Tibial nerve (tissue), 4 donors: ENCODE data around the gene DHRS11. TPM values are rescaled to one million over a fixed set of nuclear protein-coding genes. Genes with fewer than 3 reads are reported as not detected.

Source experiments
- DNase-seq, 2 donors: peaks; one replicate each; pipeline ENCODE4 v3.0.0-alpha.2; 2019; ENCODE audit warnings: low spot score in 2 of 2
- H3K27ac ChIP-seq, 4 donors: fragments of 200-600 bp; sonication (generic) in 3 of 4; one replicate each; pipeline ENCODE4 v1.5.1; 2017 to 2019; ENCODE audit warnings: mild to moderate bottlenecking in 1 of 4
- H3K27me3 ChIP-seq, 2 donors: fragments of 200-600 bp; sonication (generic) in 1 of 2; one replicate each; pipeline versions ENCODE4 v1.5.1 to v1.6.0; 2017 to 2019
- H3K36me3 ChIP-seq, 3 donors: fragments of 200-600 bp; sonication (generic); one replicate each; pipeline ENCODE4 v1.5.1; 2018 to 2019
- H3K4me1 ChIP-seq, 4 donors: fragments of 200-600 bp; sonication (generic) in 3 of 4; one replicate each; pipeline ENCODE4 v1.5.1; 2017 to 2019
- H3K4me3 ChIP-seq, 4 donors: fragments of 200-600 bp; sonication (generic) in 3 of 4; one replicate each; pipeline ENCODE4 v1.5.1; 2017 to 2019; ENCODE audit warnings: mild to moderate bottlenecking in 1 of 4, moderate library complexity in 1 of 4
- H3K9me3 ChIP-seq, 4 donors: fragments of 200-600 bp; sonication (generic) in 3 of 4; one replicate each; pipeline ENCODE4 v1.5.1; 2017 to 2019
- EP300 ChIP-seq, 2 donors: sonication (generic); formaldehyde crosslinking; IDR thresholded peaks; one replicate each; pipeline ENCODE4 v1.6.1; 2017; ENCODE audit warnings: antibody characterized with exemption in 2 of 2, mild to moderate bottlenecking in 1 of 2
- POLR2A ChIP-seq, 2 donors: fragments of 450-650 bp; IDR thresholded peaks; one replicate each; pipeline ENCODE4 v1.6.1; 2017; ENCODE audit warnings: antibody characterized with exemption in 2 of 2, mild to moderate bottlenecking in 2 of 2, moderate library complexity in 2 of 2
- whole genome bisulfite sequencing, 2 donors: methylation state at CpG; one replicate each; pipeline ENCODE4 v1.1.5; 2018; 5-methylcytosine and 5-hydroxymethylcytosine counted together
- total RNA-seq, 4 donors: library from RNA; depleted of rRNA; stranded (reverse); fragments of >200 nt; gene quantifications; one replicate each; pipeline ENCODE4 v1.1.0, GENCODE V29; 2016
- TF ChIP-seq, protein P1 (sequence below), 5 experiments: fragments of 200-600 bp in 3 of 5; fragments of 450-650 bp in 2 of 5; sonication (generic) in 3 of 5; IDR thresholded peaks; one replicate each; pipeline ENCODE4 v1.5.1; 2016 to 2019; ENCODE audit warnings: antibody characterized with exemption in 5 of 5, mild to moderate bottlenecking in 3 of 5, moderate library complexity in 2 of 5

Gene DHRS11
- total RNA-seq, 4 donors from 2014 or later: 0.78 to 14.7 (median 6.9) TPM

DNA sequence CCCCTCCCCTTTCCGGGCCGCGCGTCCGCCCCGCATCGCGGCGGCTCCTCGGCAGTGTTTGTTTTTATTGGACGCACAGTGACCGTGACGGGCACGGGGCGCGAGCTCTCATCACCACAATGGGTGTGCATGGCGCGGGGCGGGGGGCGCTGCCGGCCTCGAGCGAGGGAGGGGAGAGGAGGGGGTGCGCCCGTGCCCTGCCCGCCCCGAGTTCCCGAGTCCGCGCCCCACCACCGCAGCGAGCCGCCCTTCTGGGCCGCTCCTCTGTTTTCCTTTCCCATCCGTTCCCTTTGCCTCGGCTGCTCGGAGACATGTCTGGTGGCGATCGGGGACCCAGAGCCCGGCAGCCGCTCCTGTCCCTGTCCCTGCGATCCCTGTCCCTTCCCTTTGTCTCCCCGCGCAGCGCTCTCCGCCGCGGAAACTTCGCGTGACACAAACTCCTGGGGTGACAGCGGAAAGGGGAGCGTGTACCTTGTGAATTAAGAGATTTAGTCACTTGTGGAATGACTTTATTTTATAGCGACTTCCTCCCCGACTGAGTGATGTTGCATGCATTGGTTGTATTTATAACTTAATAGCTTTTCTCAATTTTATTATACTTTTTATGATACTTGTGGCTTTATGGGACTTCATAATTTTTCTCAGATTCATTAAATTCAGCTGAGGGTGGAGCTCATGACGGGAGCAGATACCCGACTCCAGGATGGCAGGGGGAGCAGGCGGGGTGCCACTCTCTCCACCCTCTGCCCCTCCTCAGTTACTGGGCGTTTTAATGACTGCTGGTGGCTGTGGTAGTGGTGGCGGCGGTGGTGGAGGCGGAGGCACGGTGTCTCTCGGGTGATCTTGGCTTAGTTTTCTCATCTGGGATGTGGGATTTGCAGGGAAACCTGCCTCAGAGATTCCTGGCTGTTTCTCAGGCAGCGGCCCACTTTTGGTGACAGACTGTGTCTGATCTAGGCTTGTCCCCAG, 50.5 kb downstream of the DHRS11 start:
- Histone ChIP-seq H3K9me3 (no peaks in the 10 kb centered on the region), H3K27me3 (peaks cover 3 to 96% of the 10 kb centered on the region in 2 donors), H3K36me3 (no peaks in the 10 kb centered on the region), H3K27ac (no peak overlapping the region), H3K4me1 (peaks cover 0 to 21% (median 15%) of the 10 kb centered on the region in 4 donors), H3K4me3 (peak overlapping the region in 3 of 4 donors; percentile 17 to 41 (median 26))
- no peak for DNase-seq
- WGBS, 2 donors: 4% methylated on average over 33 to 60 of the region's 64 CpGs
- TF ChIP-seq, protein P1, sequence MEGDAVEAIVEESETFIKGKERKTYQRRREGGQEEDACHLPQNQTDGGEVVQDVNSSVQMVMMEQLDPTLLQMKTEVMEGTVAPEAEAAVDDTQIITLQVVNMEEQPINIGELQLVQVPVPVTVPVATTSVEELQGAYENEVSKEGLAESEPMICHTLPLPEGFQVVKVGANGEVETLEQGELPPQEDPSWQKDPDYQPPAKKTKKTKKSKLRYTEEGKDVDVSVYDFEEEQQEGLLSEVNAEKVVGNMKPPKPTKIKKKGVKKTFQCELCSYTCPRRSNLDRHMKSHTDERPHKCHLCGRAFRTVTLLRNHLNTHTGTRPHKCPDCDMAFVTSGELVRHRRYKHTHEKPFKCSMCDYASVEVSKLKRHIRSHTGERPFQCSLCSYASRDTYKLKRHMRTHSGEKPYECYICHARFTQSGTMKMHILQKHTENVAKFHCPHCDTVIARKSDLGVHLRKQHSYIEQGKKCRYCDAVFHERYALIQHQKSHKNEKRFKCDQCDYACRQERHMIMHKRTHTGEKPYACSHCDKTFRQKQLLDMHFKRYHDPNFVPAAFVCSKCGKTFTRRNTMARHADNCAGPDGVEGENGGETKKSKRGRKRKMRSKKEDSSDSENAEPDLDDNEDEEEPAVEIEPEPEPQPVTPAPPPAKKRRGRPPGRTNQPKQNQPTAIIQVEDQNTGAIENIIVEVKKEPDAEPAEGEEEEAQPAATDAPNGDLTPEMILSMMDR (IDR thresholded peaks at IDR 0.05): no peak
- TF ChIP-seq EP300 (IDR thresholded peaks at IDR 0.05): no peak
- TF ChIP-seq POLR2A (IDR thresholded peaks at IDR 0.05): no peak

DNA sequence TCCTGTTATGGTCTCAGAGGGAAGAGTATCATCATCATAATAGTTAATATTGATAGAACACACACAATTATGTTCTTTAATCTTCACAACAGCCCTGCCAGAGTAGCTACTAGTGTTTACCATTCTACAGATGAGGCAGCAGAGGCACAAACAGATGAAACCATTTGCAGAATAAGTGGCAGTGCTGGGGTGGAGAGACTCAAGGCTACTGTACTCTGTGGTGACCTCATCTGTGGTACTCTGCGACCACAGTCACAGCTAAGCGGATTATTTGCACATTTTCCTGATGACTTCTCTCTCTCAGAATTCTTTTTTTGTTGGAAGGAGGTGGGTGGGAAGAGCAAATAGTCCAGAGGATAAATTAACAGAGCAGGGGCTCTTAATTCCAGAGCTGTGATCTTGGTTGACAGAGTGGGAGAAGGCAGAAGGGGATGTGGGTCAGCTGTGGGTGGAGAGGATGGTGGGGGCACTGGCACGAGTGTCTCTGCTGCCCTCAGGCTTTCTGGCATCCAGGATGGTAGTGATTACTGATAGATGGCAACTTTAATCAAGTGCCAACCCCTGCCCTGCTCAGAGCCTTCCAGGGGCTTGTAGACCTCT, 51.5 kb downstream of the DHRS11 start:
- Histone ChIP-seq H3K4me3 (no peak overlapping the region), H3K4me1 (peaks cover 0 to 21% (median 15%) of the 10 kb centered on the region in 4 donors), H3K9me3 (no peaks in the 10 kb centered on the region), H3K27ac (no peak overlapping the region), H3K27me3 (peaks cover 3 to 99% of the 10 kb centered on the region in 2 donors), H3K36me3 (no peaks in the 10 kb centered on the region)
- DNase-seq: no peak
- WGBS, 2 donors: 30 to 45% methylated on average over 3 of the region's 3 CpGs
- no peak for TF ChIP-seq EP300 (IDR thresholded peaks at IDR 0.05)
- TF ChIP-seq POLR2A (IDR thresholded peaks at IDR 0.05): no peak

DNA sequence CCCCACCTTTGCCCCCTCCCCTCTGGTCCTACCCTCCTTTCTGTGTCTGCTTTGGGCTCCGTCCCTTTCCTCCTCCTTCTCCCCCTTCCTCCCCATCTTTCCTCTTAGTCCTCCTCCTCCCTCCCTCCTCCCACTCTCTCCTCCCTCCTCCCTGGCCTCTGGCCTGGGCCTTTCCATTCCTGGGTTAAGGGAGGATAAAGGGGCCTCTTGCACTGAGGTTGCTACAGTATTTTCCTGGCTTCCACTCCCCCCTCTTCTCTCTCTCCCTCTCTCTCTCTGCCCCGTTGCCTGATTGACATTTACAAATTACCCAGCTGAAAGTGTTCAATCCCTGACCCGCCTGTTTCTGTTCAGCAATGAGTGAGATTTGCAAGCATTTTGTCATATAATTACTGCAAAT, 53.7 kb downstream of the DHRS11 start:
- Histone ChIP-seq H3K4me3 (no peak overlapping the region), H3K36me3 (no peaks in the 10 kb centered on the region), H3K9me3 (no peaks in the 10 kb centered on the region), H3K4me1 (peaks cover 0 to 21% (median 15%) of the 10 kb centered on the region in 4 donors), H3K27me3 (peaks cover 3 to 83% of the 10 kb centered on the region in 2 donors), H3K27ac (no peak overlapping the region)
- DNase-seq: no peak
- 50 to 52% methylated on average over 3 of the region's 3 CpGs for WGBS, 2 donors
- TF ChIP-seq, protein P1 (IDR thresholded peaks at IDR 0.05): no peak
- TF ChIP-seq POLR2A (IDR thresholded peaks at IDR 0.05) (no peak), EP300 (IDR thresholded peaks at IDR 0.05) (no peak)

DNA sequence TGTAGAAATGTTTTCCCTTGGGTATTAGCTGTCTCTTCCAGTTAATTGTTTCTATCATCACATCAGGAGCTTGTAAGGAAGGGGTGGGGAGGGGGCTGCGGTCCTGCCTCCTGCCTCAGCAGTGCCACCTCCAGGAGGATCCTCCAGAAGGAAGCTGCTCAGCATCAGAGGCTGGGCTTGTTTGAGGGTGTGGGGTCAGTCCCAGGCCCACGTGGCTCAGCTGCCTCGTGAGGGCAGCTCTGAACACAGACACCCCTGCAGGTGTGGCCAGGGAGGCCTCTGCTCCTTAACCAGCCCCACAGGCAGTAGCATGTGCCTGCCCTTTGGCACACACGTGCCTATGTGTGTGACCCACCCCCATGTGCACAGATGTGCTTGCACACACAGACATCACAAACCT, 56.0 kb downstream of the DHRS11 start:
- no peak overlapping the region for H3K4me3 ChIP-seq
- 27% methylated on average over 2 to 4 of the region's 4 CpGs for WGBS, 2 donors
- H3K9me3 ChIP-seq: no peaks in the 10 kb centered on the region
- no peaks in the 10 kb centered on the region for H3K36me3 ChIP-seq
- peaks cover 0 to 4% (median 2%) of the 10 kb centered on the region in 4 donors for H3K4me1 ChIP-seq
- TF ChIP-seq EP300 (IDR thresholded peaks at IDR 0.05) (no peak), POLR2A (IDR thresholded peaks at IDR 0.05) (no peak)
- TF ChIP-seq, protein P1 (IDR thresholded peaks at IDR 0.05): no peak
- H3K27ac ChIP-seq: no peak overlapping the region
- peaks cover 0 to 71% of the 10 kb centered on the region in 2 donors for H3K27me3 ChIP-seq
- DNase-seq: no peak

DNA sequence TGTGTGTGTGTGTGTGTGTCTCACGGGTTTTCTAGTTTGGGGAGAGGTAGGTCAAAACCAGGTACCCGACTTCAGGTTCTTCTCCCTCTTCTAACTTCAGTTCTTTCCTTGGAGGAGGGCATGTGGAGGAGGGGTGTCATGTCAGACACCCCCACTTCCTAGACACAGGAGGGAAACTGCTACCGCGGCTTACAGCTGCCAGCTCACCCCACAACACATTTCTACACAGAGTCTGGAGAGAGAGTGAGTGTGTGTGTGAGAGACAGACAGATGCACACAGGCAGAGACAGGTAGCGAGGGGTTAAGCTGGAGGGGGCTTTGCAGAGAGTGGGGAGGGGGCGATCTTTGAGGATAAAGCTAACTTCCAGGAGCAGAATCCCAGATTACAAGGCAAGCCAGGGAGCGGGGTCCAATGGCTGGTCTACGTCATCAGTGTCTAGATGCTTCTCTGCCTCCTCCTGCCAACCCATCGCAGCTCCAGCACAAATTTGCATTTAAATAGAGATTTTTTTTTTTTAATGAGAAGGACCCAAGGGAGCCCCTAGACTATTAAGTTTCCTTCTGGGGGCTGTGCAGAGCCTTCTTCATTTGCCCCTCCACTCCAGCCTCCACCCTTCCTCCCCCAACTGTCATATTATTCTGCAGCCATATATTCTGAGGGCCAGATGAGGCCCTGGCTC, 58.6 kb downstream of the DHRS11 start:
- no peak for DNase-seq
- Histone ChIP-seq H3K27ac (no peak overlapping the region), H3K27me3 (peaks cover 0 to 65% of the 10 kb centered on the region in 2 donors), H3K9me3 (no peaks in the 10 kb centered on the region), H3K36me3 (no peaks in the 10 kb centered on the region), H3K4me3 (no peak overlapping the region), H3K4me1 (no peaks in the 10 kb centered on the region)
- WGBS, 2 donors: 34 to 39% methylated on average over 9 of the region's 9 CpGs
- TF ChIP-seq EP300 (IDR thresholded peaks at IDR 0.05) (no peak), POLR2A (IDR thresholded peaks at IDR 0.05) (no peak)
- TF ChIP-seq, protein P1 (IDR thresholded peaks at IDR 0.05): no peak
